GM23248 (cell line): ENCODE results near the gene DPM1.

Experiments used
- EZH2 ChIP-seq: fragments of 200-600 bp; sonication (generic); IDR thresholded peaks from 2 replicates; pipeline ENCODE4 v1.6.1; 2018; ENCODE audit warnings: antibody characterized with exemption, mild to moderate bottlenecking; ENCODE audit not compliant: insufficient read depth, poor library complexity, severe bottlenecking
- EZH2phosphoT487 ChIP-seq: fragments of 200-600 bp; sonication (generic); IDR thresholded peaks from 2 replicates; pipeline ENCODE4 v1.6.1; 2018; ENCODE audit warnings: antibody characterized with exemption, moderate library complexity, mild to moderate bottlenecking, low read depth; ENCODE audit not compliant: insufficient read depth

- TF ChIP-seq EZH2phosphoT487 (no peak), EZH2 (no peak)
These were observed 59.9 kb downstream of the DPM1 start for GRCh38 chr20:50898475-50898874.
